OCI-LY7 (cell line): Measurements from ENCODE around the gene ITPRID2. TPM values are rescaled to one million over a fixed set of nuclear protein-coding genes. Genes with fewer than 3 reads are reported as not detected.

ENCODE experiments used
- BruUV-seq: library from RNA; stranded (reverse); fragments of 400-500 nt; replicated peaks from 2 replicates; lab custom pipeline; 2021; lab: Mats Ljungman, UMichigan
- CTCF ChIA-PET: fragments of 300-600 bp; sonication (Branson Sonifier 250); formaldehyde crosslinking; loops from one replicate; lab custom pipeline; 2022; ENCODE audit warnings: antibody characterized with exemption; ENCODE audit not compliant: unreplicated experiment; lab: Charles Lee
- POLR2A ChIA-PET: fragments of 300-600 bp; sonication (Branson Sonifier 250); formaldehyde crosslinking; loops from one replicate; lab custom pipeline; 2022; ENCODE audit warnings: antibody characterized with exemption; lab: Charles Lee
- DNase-seq: peaks from one replicate; pipeline ENCODE4 v3.0.0-alpha.2; 2015; ENCODE audit warnings: low spot score
- H2AFZ ChIP-seq: fragments of 200-600 bp; sonication (generic), shearing (Covaris generic); 2 replicates; pipeline ENCODE4 v1.6.1; 2014; ENCODE audit warnings: mild to moderate bottlenecking, antibody characterized with exemption, low read length, moderate library complexity
- H3K27ac ChIP-seq: fragments of 200-600 bp; sonication (generic); 2 replicates; pipeline ENCODE4 v1.5.1; 2014; ENCODE audit warnings: mixed run types, low read depth, mild to moderate bottlenecking, moderate library complexity, low read length, inconsistent platforms; ENCODE audit not compliant: poor library complexity, severe bottlenecking
- H3K36me3 ChIP-seq: fragments of 200-600 bp; sonication (generic); 2 replicates; pipeline ENCODE4 v1.6.1; 2014; ENCODE audit warnings: mild to moderate bottlenecking, antibody characterized with exemption, low read length, moderate library complexity, mixed read lengths; ENCODE audit not compliant: insufficient read depth
- H3K4me1 ChIP-seq: fragments of 200-600 bp; sonication (generic); 2 replicates; pipeline ENCODE4 v1.5.1; 2014; ENCODE audit warnings: mild to moderate bottlenecking, low read length; ENCODE audit not compliant: insufficient read depth, poor library complexity, severe bottlenecking
- H3K4me2 ChIP-seq: fragments of 200-600 bp; sonication (generic); 2 replicates; pipeline ENCODE4 v1.6.1; 2014; ENCODE audit warnings: mild to moderate bottlenecking, low read length
- H3K4me3 ChIP-seq: fragments of 200-600 bp; sonication (generic); 2 replicates; pipeline ENCODE4 v1.5.1; 2014; ENCODE audit warnings: mild to moderate bottlenecking, low read depth, low read length; ENCODE audit not compliant: poor library complexity, severe bottlenecking
- H3K79me2 ChIP-seq: fragments of 200-600 bp; sonication (generic); 2 replicates; pipeline ENCODE4 v1.6.1; 2016; ENCODE audit warnings: low read depth, mild to moderate bottlenecking, low read length, moderate library complexity, mixed read lengths; ENCODE audit not compliant: insufficient read depth
- H3K9me2 ChIP-seq: fragments of 200-600 bp; sonication (generic); 2 replicates; pipeline ENCODE4 v1.6.1; 2016; ENCODE audit warnings: mild to moderate bottlenecking, low read length, mixed read lengths; ENCODE audit not compliant: insufficient read depth
- H3K9me3 ChIP-seq: fragments of 200-600 bp; sonication (generic); 2 replicates; pipeline ENCODE4 v1.6.1; 2014; ENCODE audit warnings: mild to moderate bottlenecking, mixed run types, low read length, mixed read lengths
- H4K20me1 ChIP-seq: fragments of 200-600 bp; sonication (generic); 2 replicates; pipeline ENCODE4 v1.6.1; 2014; ENCODE audit warnings: mild to moderate bottlenecking, antibody characterized with exemption, low read length, moderate library complexity, mixed read lengths; ENCODE audit not compliant: insufficient read depth
- CTCF ChIP-seq: fragments of 200-600 bp; sonication (generic); conservative IDR thresholded peaks from 2 replicates; pipeline ENCODE4 v1.5.1; 2014; ENCODE audit warnings: mild to moderate bottlenecking, antibody characterized with exemption, low read length, moderate library complexity, mixed read lengths
- EZH2phosphoT487 ChIP-seq: fragments of 200-600 bp; sonication (generic); IDR thresholded peaks from 2 replicates; pipeline ENCODE4 v1.6.1; 2018; ENCODE audit warnings: low read depth, borderline replicate concordance, mild to moderate bottlenecking, mixed run types, antibody characterized with exemption, low read length, moderate library complexity, mixed read lengths
- intact Hi-C: fragments of 100-400 bp; cut with micrococcal nuclease; formaldehyde crosslinking; loops from one replicate; pipeline ENCODE4 v1.10.0; 2022; ENCODE audit not compliant: unreplicated experiment
- total RNA-seq, 2 experiments: library from RNA; depleted of rRNA in 1 of 2; stranded (reverse); fragments of >200 nt in 1 of 2; shearing (Covaris generic) in 1 of 2; gene quantifications; 2 replicates each; pipeline ENCODE4 v1.2.3, GENCODE V29; 2014 to 2022

The ITPRID2 gene
- total RNA-seq, 2 experiments from 2014 or later = 25.9 to 47.5 TPM

- no peaks in the 10 kb centered on the region for H3K9me3 ChIP-seq
- no peaks in the 10 kb centered on the region for H4K20me1 ChIP-seq
- H3K4me3 ChIP-seq = peak overlapping the region; percentile 84
- intact Hi-C loops = loop anchor here (5.0 to 10.0 kb wide), 3 partner anchors 100 to 910 kb away; partner anchors contain the start of gene UBE2E3
- CTCF ChIA-PET = no interaction called here
- peak; percentile 72 for DNase-seq
- POLR2A ChIA-PET = interaction anchor here (0.5 to 2.3 kb wide), 8 partner anchors 8 to 1420 kb away, joined by 3 to 9 read pairs (median 3); no protein-coding TSS in a partner anchor
- H3K36me3 ChIP-seq = 0 out of 2 replicates have a peak, but pooled peaks cover 8% of the 10 kb centered on the region
- H2AFZ ChIP-seq = peak overlapping the region; percentile 90
- no peaks in the 10 kb centered on the region for H3K9me2 ChIP-seq
- peak; percentile 62 for TF ChIP-seq CTCF
- no peak for TF ChIP-seq EZH2phosphoT487
- 0 out of 2 replicates have a peak, but pooled peaks cover 7% of the 10 kb centered on the region for H3K79me2 ChIP-seq
- BruUV-seq = no TSS peak
- peak overlapping the region; percentile 86 for H3K4me2 ChIP-seq
- H3K27ac ChIP-seq = no peak overlapping the region
- peaks cover 18% of the 10 kb centered on the region for H3K4me1 ChIP-seq
Observed at GRCh38 chr2:181891966-181892798, 652 bp downstream of the ITPRID2 start.

GRCh38 chr2:181892799-181893435 is 1.4 kb downstream of the ITPRID2 start:
- H3K27ac ChIP-seq = no peak overlapping the region
- BruUV-seq = no TSS peak
- H3K9me2 ChIP-seq = no peaks in the 10 kb centered on the region
- TF ChIP-seq CTCF (no peak), EZH2phosphoT487 (no peak)
- H3K4me2 ChIP-seq = peak overlapping the region; percentile 86
- peak overlapping the region; percentile 84 for H3K4me3 ChIP-seq
- intact Hi-C loops = loop anchor here (5.0 to 10.0 kb wide), 3 partner anchors 99 to 911 kb away; partner anchors contain the start of gene UBE2E3
- H4K20me1 ChIP-seq = no peaks in the 10 kb centered on the region
- CTCF ChIA-PET = no interaction called here
- H3K79me2 ChIP-seq = 0 out of 2 replicates have a peak, but pooled peaks cover 7% of the 10 kb centered on the region
- DNase-seq = no peak
- 0 out of 2 replicates have a peak, but pooled peaks cover 8% of the 10 kb centered on the region for H3K36me3 ChIP-seq
- peaks cover 18% of the 10 kb centered on the region for H3K4me1 ChIP-seq
- H2AFZ ChIP-seq = peak overlapping the region; percentile 90; the same call in 1 of the 2 replicates
- H3K9me3 ChIP-seq = no peaks in the 10 kb centered on the region
- POLR2A ChIA-PET = interaction anchor here (0.5 to 2.3 kb wide), 5 partner anchors 8 to 1421 kb away, joined by 3 to 9 read pairs (median 4); no protein-coding TSS in a partner anchor
